Neural progenitor cell (in vitro differentiated cells): ENCODE data around the gene HDAC2.

Experiments used
- EZH2 ChIP-seq: fragments of 200-600 bp; sonication (generic); IDR thresholded peaks from 2 replicates; pipeline ENCODE4 v1.6.1; 2017; ENCODE audit warnings: antibody characterized with exemption, mild to moderate bottlenecking, moderate library complexity
- EZH2phosphoT487 ChIP-seq: fragments of 200-600 bp; sonication (generic); IDR thresholded peaks from 2 replicates; pipeline ENCODE4 v1.6.1; 2017; ENCODE audit warnings: antibody characterized with exemption
- TF ChIP-seq, protein P1 (sequence below): fragments of 200-600 bp; sonication (generic); IDR thresholded peaks from 2 replicates; pipeline ENCODE4 v1.5.1; 2017; ENCODE audit warnings: antibody characterized with exemption, mild to moderate bottlenecking

DNA sequence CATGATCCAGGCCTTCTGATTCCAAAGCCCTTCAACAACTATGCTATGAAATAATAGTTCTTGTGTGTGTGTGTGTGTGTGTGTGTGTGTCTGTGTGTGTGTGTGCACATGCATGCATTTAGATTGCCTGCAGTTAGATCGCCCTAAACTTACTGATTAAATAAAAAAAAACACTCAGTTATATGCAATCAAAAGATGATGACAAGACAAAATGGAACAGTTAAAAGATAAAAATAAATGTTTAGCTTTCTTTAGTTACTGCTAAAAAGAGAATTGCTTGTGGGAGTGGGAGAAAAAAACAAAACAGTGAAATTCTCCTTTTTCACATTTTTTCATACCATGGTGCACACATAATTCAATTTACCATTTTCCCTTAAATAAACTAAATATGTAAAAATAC, 84.4 kb downstream of the HDAC2 start:
- TF ChIP-seq, protein P1, sequence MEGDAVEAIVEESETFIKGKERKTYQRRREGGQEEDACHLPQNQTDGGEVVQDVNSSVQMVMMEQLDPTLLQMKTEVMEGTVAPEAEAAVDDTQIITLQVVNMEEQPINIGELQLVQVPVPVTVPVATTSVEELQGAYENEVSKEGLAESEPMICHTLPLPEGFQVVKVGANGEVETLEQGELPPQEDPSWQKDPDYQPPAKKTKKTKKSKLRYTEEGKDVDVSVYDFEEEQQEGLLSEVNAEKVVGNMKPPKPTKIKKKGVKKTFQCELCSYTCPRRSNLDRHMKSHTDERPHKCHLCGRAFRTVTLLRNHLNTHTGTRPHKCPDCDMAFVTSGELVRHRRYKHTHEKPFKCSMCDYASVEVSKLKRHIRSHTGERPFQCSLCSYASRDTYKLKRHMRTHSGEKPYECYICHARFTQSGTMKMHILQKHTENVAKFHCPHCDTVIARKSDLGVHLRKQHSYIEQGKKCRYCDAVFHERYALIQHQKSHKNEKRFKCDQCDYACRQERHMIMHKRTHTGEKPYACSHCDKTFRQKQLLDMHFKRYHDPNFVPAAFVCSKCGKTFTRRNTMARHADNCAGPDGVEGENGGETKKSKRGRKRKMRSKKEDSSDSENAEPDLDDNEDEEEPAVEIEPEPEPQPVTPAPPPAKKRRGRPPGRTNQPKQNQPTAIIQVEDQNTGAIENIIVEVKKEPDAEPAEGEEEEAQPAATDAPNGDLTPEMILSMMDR: no peak
- TF ChIP-seq EZH2phosphoT487 (no peak), EZH2 (no peak)
